Measurements from ENCODE around the gene CDK6. TPM values are rescaled to one million over a fixed set of nuclear protein-coding genes. Genes with fewer than 3 reads are reported as not detected.

The CDK6 gene
- total and polyA plus RNA-seq, 2 of the 8 experiments (the other 6 are each of a cell fraction or from before 2014, with no cell fraction given) = 5.9 to 18.9 TPM

GRCh38 chr7:92656121-92656520, 180.3 kb downstream of the CDK6 start:
- Histone ChIP-seq H3K79me2 (ENCODE audit: control insufficient read depth in 1 of 2, insufficient read depth in 2 of 2, low read length in 2 of 2) (no peaks in the 10 kb centered on the region), H4K20me1 (replicated peaks in 1 of 2; ENCODE audit: control insufficient read depth in 1 of 2, insufficient read depth in 2 of 2, low read length in 2 of 2) (no peaks in the 10 kb centered on the region), H3K18ac (ENCODE audit: extremely low read depth, low read length) (no peak overlapping the region), H2AFZ (ENCODE audit: low read length) (no peak overlapping the region), H3K4me3 (ENCODE audit: extremely low read depth in 1 of 4, insufficient read depth in 2 of 4, low read depth in 3 of 4, low read length in 4 of 4) (no peak overlapping the region), H3K79me1 (ENCODE audit: low read depth, low read length) (no peaks in the 10 kb centered on the region), H2BK12ac (ENCODE audit: low read depth, low read length) (no peak overlapping the region), H2BK20ac (ENCODE audit: low read length) (no peak overlapping the region), H4K91ac (replicated peaks; ENCODE audit: insufficient read length, low read length) (no peak overlapping the region), H3K23ac (ENCODE audit: insufficient read length) (no peak overlapping the region), H3K4me1 (replicated peaks in 1 of 4; ENCODE audit: control insufficient read depth in 3 of 4, insufficient read depth in 4 of 4, low read length in 3 of 4) (no peaks in the 10 kb centered on the region), H2BK15ac (ENCODE audit: low read length) (no peak overlapping the region), H3K4me2 (ENCODE audit: insufficient read depth in 1 of 2, low read depth in 2 of 2, low read length in 2 of 2) (no peak overlapping the region), H3K9ac (replicated peaks in 1 of 4; ENCODE audit: extremely low read depth in 1 of 4, low read depth in 3 of 4, low read length in 3 of 4) (no peak overlapping the region), H3K56ac (replicated peaks; ENCODE audit: insufficient read length, low read depth, low read length) (no peak overlapping the region), H2BK120ac (replicated peaks; ENCODE audit: low read depth, low read length) (no peak overlapping the region), H3K27me3 (replicated peaks in 1 of 4; ENCODE audit: control insufficient read depth in 3 of 4, extremely low read depth in 1 of 4, insufficient read depth in 3 of 4, low read length in 3 of 4) (no peaks in the 10 kb centered on the region), H3K14ac (ENCODE audit: insufficient read length) (no peak overlapping the region), H4K5ac (ENCODE audit: insufficient read length, low read depth, low read length) (no peak overlapping the region), H3K9me3 (ENCODE audit: insufficient read depth in 2 of 2, low read depth in 1 of 2, low read length in 1 of 2) (no peaks in the 10 kb centered on the region), H2AK5ac (ENCODE audit: low read depth, low read length) (no peak overlapping the region), H3K23me2 (ENCODE audit: low read depth, low read length) (no peaks in the 10 kb centered on the region; the same call in 1 of the 2 replicates), H3K36me3 (ENCODE audit: control insufficient read depth in 2 of 4, insufficient read depth in 4 of 4, low read length in 3 of 4) (no peaks in the 10 kb centered on the region), H4K8ac (ENCODE audit: extremely low read depth, insufficient read depth, low read length) (no peak overlapping the region), H2BK5ac (ENCODE audit: low read depth, low read length) (no peak overlapping the region), H3K27ac (ENCODE audit: low read depth, low read length) (no peak overlapping the region), H3K4ac (replicated peaks; ENCODE audit: insufficient read length, low read depth, low read length) (no peak overlapping the region)
- no peak for FAIRE-seq
- POLR2A ChIA-PET (ENCODE audit: partially characterized antibody) = no interaction called here
- CTCF ChIA-PET (ENCODE audit: partially characterized antibody) = no interaction called here
- no peak for TF ChIP-seq SP1 (IDR thresholded peaks at IDR 0.05; ENCODE audit: low read depth, low read length)
- no peak for TF ChIP-seq YY1 (IDR thresholded peaks at IDR 0.05; ENCODE audit: low read depth, low read length)
- no peak for TF ChIP-seq FOSL1 (IDR thresholded peaks at IDR 0.05; ENCODE audit: insufficient read depth, low read depth, low read length)
- 94 to 100% methylated on average over 1 to 4 of the region's 4 CpGs for WGBS, 2 experiments (ENCODE audit: extremely low coverage in 1 of 2, insufficient coverage in 1 of 2, insufficient read length in 1 of 2, insufficient replicate concordance in 2 of 2, low coverage in 1 of 2, low lambda C conversion rate in 2 of 2, missing lambda C conversion rate in 1 of 2)
- no peak for DNase-seq (ENCODE audit: low read depth in 1 of 2, low spot score in 2 of 2)

All from H1 (cell line).